WTC11 (cell line): ENCODE measurements around the gene FEZF1. TPM values are rescaled to one million over a fixed set of nuclear protein-coding genes. Genes with fewer than 3 reads are reported as not detected.

Experiments used
- ATAC-seq: fragments of 200-7000 bp; cut with Tn5 transposase; 2 replicates; pipeline ENCODE4 v1.10.0; 2021; ENCODE audit warnings: mild to moderate bottlenecking, moderate library complexity
- CTCF ChIA-PET: fragments of 300-600 bp; sonication (Branson Sonifier 250); formaldehyde crosslinking; loops from one replicate; lab custom pipeline; 2021; ENCODE audit warnings: antibody characterized with exemption; lab: Charles Lee
- POLR2A ChIA-PET: fragments of 350-600 bp; sonication (Branson Sonifier 250); formaldehyde crosslinking; loops from one replicate; lab custom pipeline; 2021; ENCODE audit warnings: antibody characterized with exemption; lab: Charles Lee
- DNase-seq: peaks from one replicate; pipeline ENCODE4 v3.0.0; 2021; ENCODE audit warnings: low spot score
- H3K27ac Mint-ChIP-seq: 2 replicates; pipeline ENCODE4 v1.8.0; 2021; ENCODE audit warnings: mixed read lengths
- H3K27me3 Mint-ChIP-seq: 2 replicates; pipeline ENCODE4 v1.8.0; 2021; ENCODE audit warnings: low read depth, mild to moderate bottlenecking, moderate library complexity, mixed read lengths
- H3K36me3 Mint-ChIP-seq: 2 replicates; pipeline ENCODE4 v1.8.0; 2021; ENCODE audit warnings: mixed read lengths
- H3K4me1 Mint-ChIP-seq: 2 replicates; pipeline ENCODE4 v1.8.0; 2022; ENCODE audit warnings: mixed read lengths
- H3K4me3 Mint-ChIP-seq: 2 replicates; pipeline ENCODE4 v1.8.0; 2021; ENCODE audit warnings: mild to moderate bottlenecking, moderate library complexity, mixed read lengths
- H3K9me3 Mint-ChIP-seq: 2 replicates; pipeline ENCODE4 v1.8.0; 2021; ENCODE audit warnings: mixed read lengths
- CREM ChIP-seq: sonication (generic); formaldehyde crosslinking; IDR thresholded peaks from 2 replicates; pipeline ENCODE4 v1.8.1; 2022; ENCODE audit warnings: mild to moderate bottlenecking, missing genetic modification reagents, moderate library complexity
- ETV6 ChIP-seq: sonication (generic); formaldehyde crosslinking; IDR thresholded peaks from 2 replicates; pipeline ENCODE4 v1.8.1; 2022; ENCODE audit warnings: mild to moderate bottlenecking, missing genetic modification reagents
- FOXJ3 ChIP-seq: sonication (generic); formaldehyde crosslinking; IDR thresholded peaks from 2 replicates; pipeline ENCODE4 v1.9.0; 2021; ENCODE audit warnings: missing genetic modification reagents, mild to moderate bottlenecking, borderline replicate concordance
- FOXP1 ChIP-seq: sonication (generic); formaldehyde crosslinking; IDR thresholded peaks from 2 replicates; pipeline ENCODE4 v1.8.0; 2022; ENCODE audit warnings: missing genetic modification reagents, mild to moderate bottlenecking, moderate library complexity, borderline replicate concordance
- GABPB1 ChIP-seq: sonication (generic); formaldehyde crosslinking; IDR thresholded peaks from 2 replicates; pipeline ENCODE4 v1.8.1; 2023; ENCODE audit warnings: mild to moderate bottlenecking, missing genetic modification reagents
- NFATC4 ChIP-seq: fragments of 250-450 bp; sonication (Bioruptor Pico); IDR thresholded peaks from 2 replicates; pipeline ENCODE4 v1.9.0; 2021; ENCODE audit warnings: mild to moderate bottlenecking
- NFYB ChIP-seq: sonication (generic); formaldehyde crosslinking; conservative IDR thresholded peaks from 2 replicates; pipeline ENCODE4 v1.8.0; 2022; ENCODE audit warnings: low read depth, missing genetic modification reagents
- NR1H2 ChIP-seq: sonication (generic); formaldehyde crosslinking; IDR thresholded peaks from 2 replicates; pipeline ENCODE4 v1.9.0; 2021; ENCODE audit warnings: mild to moderate bottlenecking, moderate library complexity, missing genetic modification reagents
- PRRX2 ChIP-seq: fragments of 250-450 bp; sonication (Bioruptor Pico); IDR thresholded peaks from 2 replicates; pipeline ENCODE4 v1.8.0; 2021; ENCODE audit warnings: mild to moderate bottlenecking
- SMAD3 ChIP-seq: sonication (generic); formaldehyde crosslinking; IDR thresholded peaks from 2 replicates; pipeline ENCODE4 v1.8.0; 2022; ENCODE audit warnings: missing genetic modification reagents, mild to moderate bottlenecking, borderline replicate concordance
- SMAD4 ChIP-seq: sonication (generic); formaldehyde crosslinking; IDR thresholded peaks from 2 replicates; pipeline ENCODE4 v1.8.0; 2022; ENCODE audit warnings: mild to moderate bottlenecking, missing genetic modification reagents
- SP1 ChIP-seq: sonication (generic); formaldehyde crosslinking; conservative IDR thresholded peaks from 2 replicates; pipeline ENCODE4 v1.8.1; 2022; ENCODE audit warnings: missing genetic modification reagents
- ZNF121 ChIP-seq: sonication (generic); formaldehyde crosslinking; IDR thresholded peaks from 2 replicates; pipeline ENCODE4 v1.8.0; 2023; ENCODE audit warnings: missing genetic modification reagents
- ZNF263 ChIP-seq: sonication (generic); formaldehyde crosslinking; IDR thresholded peaks from 2 replicates; pipeline ENCODE4 v1.8.1; 2022; ENCODE audit warnings: low read depth, mild to moderate bottlenecking, moderate library complexity, missing genetic modification reagents
- ZNF317 ChIP-seq: sonication (generic); formaldehyde crosslinking; IDR thresholded peaks from 2 replicates; pipeline ENCODE4 v1.8.1; 2023; ENCODE audit warnings: low read depth, mild to moderate bottlenecking, moderate library complexity, missing genetic modification reagents, borderline replicate concordance
- ZNF416 ChIP-seq: fragments of 250-450 bp; sonication (Bioruptor Pico); IDR thresholded peaks from 2 replicates; pipeline ENCODE4 v1.9.0; 2021; ENCODE audit warnings: mild to moderate bottlenecking, inconsistent platforms
- ZNF423 ChIP-seq: fragments of 250-450 bp; sonication (Bioruptor Pico); IDR thresholded peaks from 2 replicates; pipeline ENCODE4 v2.1.2; 2022; ENCODE audit warnings: mild to moderate bottlenecking, moderate library complexity
- total RNA-seq: library from RNA; stranded (reverse); gene quantifications from 3 replicates; pipeline ENCODE4 v1.2.3, GENCODE V29; 2021
- TF ChIP-seq, protein P1 (sequence below): sonication (generic); formaldehyde crosslinking; IDR thresholded peaks from 2 replicates; pipeline ENCODE4 v1.8.1; 2022; ENCODE audit warnings: low read depth, missing genetic modification reagents, borderline replicate concordance
- TF ChIP-seq, protein P2 (sequence below): sonication (generic); formaldehyde crosslinking; IDR thresholded peaks from 2 replicates; pipeline ENCODE4 v1.8.0; 2022; ENCODE audit warnings: mild to moderate bottlenecking, missing genetic modification reagents
- TF ChIP-seq, protein P3 (sequence below): sonication (generic); formaldehyde crosslinking; IDR thresholded peaks from 2 replicates; pipeline ENCODE4 v1.8.0; 2023; ENCODE audit warnings: missing genetic modification reagents, mild to moderate bottlenecking, borderline replicate concordance
- TF ChIP-seq, protein P4 (sequence below): sonication (generic); formaldehyde crosslinking; IDR thresholded peaks from 2 replicates; pipeline ENCODE4 v1.8.1; 2023; ENCODE audit warnings: mild to moderate bottlenecking, moderate library complexity, missing genetic modification reagents
- TF ChIP-seq, protein P5 (sequence below): sonication (generic); formaldehyde crosslinking; IDR thresholded peaks from 2 replicates; pipeline ENCODE4 v1.8.1; 2023; ENCODE audit warnings: mild to moderate bottlenecking, missing genetic modification reagents
- TF ChIP-seq, protein P6 (sequence below): sonication (generic); formaldehyde crosslinking; IDR thresholded peaks from 2 replicates; pipeline ENCODE4 v1.8.1; 2023; ENCODE audit warnings: mild to moderate bottlenecking, missing genetic modification reagents, borderline replicate concordance

Gene FEZF1
- total RNA-seq, 1 experiment from 2014 or later: 20.0 TPM

DNA sequence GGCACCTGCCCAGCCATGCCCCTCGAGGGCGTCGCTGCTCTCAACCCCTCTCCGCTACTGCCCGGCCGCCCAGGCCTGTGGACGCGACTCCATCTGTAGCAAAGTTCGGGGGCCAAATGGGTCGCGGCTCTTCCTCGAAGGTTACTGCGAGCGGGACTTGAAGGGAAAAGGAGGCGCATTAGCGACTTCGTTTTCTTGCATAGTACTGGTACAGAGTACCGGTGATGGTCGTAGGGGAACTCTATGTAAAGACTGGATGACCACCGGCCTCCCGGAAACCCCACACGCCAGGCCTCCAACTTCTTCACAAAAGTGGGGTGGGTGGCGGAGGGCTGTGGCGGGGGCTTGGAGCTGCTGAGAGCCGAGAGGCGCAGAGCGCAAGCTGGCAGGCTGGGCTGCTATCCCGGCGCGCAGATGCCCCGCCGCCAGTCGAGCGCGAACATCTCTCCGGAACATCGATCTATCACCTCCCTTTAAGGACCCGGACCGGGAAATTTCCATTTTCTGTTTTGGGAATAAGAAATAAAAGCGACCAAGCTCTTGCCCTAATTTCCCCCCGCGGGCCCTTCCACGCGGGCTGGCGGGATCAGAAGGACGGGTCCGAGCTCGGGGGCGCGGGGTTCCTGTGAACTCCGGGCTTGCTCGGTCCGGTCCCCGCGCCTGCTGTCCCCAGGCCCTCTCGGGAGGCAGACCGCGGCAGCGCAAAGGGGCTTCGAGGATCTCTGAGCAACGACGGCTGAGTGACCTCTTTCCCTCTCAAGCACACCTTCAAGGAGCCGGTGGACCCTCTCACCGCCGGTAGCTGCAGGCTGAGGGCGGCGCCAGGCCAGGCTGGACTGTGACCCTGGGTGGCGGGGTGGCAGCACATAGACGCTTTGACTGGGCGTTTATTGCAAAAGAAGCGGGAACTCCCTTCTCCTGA lies 12.2 kb upstream of the FEZF1 start:
- Mint-ChIP-seq H3K27me3 (peaks cover 73% of the 10 kb centered on the region), H3K4me1 (peaks cover 43% of the 10 kb centered on the region), H3K9me3 (no peaks in the 10 kb centered on the region), H3K27ac (no peak overlapping the region), H3K36me3 (no peaks in the 10 kb centered on the region), H3K4me3 (peak overlapping the region; percentile 70)
- CTCF ChIA-PET: interaction anchor here (0.8 to 1.8 kb wide), 7 partner anchors 11 to 211 kb away, joined by 3 to 6 read pairs (median 4); no protein-coding TSS in a partner anchor
- POLR2A ChIA-PET: interaction anchor here (0.7 to 1.4 kb wide), 2 partner anchors 11 to 17 kb away, joined by 3 to 5 read pairs; no protein-coding TSS in a partner anchor
- peak; percentile 62 for DNase-seq
- ATAC-seq: peak; percentile 59
- TF ChIP-seq, protein P1, sequence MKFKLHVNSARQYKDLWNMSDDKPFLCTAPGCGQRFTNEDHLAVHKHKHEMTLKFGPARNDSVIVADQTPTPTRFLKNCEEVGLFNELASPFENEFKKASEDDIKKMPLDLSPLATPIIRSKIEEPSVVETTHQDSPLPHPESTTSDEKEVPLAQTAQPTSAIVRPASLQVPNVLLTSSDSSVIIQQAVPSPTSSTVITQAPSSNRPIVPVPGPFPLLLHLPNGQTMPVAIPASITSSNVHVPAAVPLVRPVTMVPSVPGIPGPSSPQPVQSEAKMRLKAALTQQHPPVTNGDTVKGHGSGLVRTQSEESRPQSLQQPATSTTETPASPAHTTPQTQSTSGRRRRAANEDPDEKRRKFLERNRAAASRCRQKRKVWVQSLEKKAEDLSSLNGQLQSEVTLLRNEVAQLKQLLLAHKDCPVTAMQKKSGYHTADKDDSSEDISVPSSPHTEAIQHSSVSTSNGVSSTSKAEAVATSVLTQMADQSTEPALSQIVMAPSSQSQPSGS (CRISPR knock-in tag): no peak
- TF ChIP-seq PRRX2 (CRISPR knock-in tag): no peak
- no peak for TF ChIP-seq ZNF423 (CRISPR knock-in tag)
- TF ChIP-seq, protein P2, sequence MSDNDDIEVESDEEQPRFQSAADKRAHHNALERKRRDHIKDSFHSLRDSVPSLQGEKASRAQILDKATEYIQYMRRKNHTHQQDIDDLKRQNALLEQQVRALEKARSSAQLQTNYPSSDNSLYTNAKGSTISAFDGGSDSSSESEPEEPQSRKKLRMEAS (CRISPR knock-in tag): peak; percentile 45; the same call in 1 of the 2 replicates
- 0 out of 2 replicates have a peak, but pooled peaks have one; percentile 17 for TF ChIP-seq SP1 (CRISPR knock-in tag)
- TF ChIP-seq, protein P3, sequence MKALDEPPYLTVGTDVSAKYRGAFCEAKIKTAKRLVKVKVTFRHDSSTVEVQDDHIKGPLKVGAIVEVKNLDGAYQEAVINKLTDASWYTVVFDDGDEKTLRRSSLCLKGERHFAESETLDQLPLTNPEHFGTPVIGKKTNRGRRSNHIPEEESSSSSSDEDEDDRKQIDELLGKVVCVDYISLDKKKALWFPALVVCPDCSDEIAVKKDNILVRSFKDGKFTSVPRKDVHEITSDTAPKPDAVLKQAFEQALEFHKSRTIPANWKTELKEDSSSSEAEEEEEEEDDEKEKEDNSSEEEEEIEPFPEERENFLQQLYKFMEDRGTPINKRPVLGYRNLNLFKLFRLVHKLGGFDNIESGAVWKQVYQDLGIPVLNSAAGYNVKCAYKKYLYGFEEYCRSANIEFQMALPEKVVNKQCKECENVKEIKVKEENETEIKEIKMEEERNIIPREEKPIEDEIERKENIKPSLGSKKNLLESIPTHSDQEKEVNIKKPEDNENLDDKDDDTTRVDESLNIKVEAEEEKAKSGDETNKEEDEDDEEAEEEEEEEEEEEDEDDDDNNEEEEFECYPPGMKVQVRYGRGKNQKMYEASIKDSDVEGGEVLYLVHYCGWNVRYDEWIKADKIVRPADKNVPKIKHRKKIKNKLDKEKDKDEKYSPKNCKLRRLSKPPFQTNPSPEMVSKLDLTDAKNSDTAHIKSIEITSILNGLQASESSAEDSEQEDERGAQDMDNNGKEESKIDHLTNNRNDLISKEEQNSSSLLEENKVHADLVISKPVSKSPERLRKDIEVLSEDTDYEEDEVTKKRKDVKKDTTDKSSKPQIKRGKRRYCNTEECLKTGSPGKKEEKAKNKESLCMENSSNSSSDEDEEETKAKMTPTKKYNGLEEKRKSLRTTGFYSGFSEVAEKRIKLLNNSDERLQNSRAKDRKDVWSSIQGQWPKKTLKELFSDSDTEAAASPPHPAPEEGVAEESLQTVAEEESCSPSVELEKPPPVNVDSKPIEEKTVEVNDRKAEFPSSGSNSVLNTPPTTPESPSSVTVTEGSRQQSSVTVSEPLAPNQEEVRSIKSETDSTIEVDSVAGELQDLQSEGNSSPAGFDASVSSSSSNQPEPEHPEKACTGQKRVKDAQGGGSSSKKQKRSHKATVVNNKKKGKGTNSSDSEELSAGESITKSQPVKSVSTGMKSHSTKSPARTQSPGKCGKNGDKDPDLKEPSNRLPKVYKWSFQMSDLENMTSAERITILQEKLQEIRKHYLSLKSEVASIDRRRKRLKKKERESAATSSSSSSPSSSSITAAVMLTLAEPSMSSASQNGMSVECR (CRISPR knock-in tag): 0 out of 2 replicates have a peak, but pooled peaks have one; percentile 38
- TF ChIP-seq FOXP1: peak; percentile 48; the same call in 1 of the 2 replicates
- TF ChIP-seq NFYB (CRISPR knock-in tag): no peak
- TF ChIP-seq SMAD3 (CRISPR knock-in tag): no peak
- no peak for TF ChIP-seq ZNF121 (CRISPR knock-in tag)
- TF ChIP-seq NFATC4 (CRISPR knock-in tag): no peak
- no peak for TF ChIP-seq NR1H2 (CRISPR knock-in tag)
- TF ChIP-seq SMAD4 (CRISPR knock-in tag): no peak
- no peak for TF ChIP-seq ZNF263 (CRISPR knock-in tag)
- TF ChIP-seq, protein P4, sequence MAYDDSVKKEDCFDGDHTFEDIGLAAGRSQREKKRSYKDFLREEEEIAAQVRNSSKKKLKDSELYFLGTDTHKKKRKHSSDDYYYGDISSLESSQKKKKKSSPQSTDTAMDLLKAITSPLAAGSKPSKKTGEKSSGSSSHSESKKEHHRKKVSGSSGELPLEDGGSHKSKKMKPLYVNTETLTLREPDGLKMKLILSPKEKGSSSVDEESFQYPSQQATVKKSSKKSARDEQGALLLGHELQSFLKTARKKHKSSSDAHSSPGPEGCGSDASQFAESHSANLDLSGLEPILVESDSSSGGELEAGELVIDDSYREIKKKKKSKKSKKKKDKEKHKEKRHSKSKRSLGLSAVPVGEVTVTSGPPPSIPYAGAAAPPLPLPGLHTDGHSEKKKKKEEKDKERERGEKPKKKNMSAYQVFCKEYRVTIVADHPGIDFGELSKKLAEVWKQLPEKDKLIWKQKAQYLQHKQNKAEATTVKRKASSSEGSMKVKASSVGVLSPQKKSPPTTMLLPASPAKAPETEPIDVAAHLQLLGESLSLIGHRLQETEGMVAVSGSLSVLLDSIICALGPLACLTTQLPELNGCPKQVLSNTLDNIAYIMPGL (CRISPR knock-in tag): peak; percentile 57; the same call in 1 of the 2 replicates
- no peak for TF ChIP-seq ZNF416
- TF ChIP-seq ETV6 (CRISPR knock-in tag): 0 out of 2 replicates have a peak, but pooled peaks have one; percentile 25
- TF ChIP-seq FOXJ3: no peak
- TF ChIP-seq, protein P5, sequence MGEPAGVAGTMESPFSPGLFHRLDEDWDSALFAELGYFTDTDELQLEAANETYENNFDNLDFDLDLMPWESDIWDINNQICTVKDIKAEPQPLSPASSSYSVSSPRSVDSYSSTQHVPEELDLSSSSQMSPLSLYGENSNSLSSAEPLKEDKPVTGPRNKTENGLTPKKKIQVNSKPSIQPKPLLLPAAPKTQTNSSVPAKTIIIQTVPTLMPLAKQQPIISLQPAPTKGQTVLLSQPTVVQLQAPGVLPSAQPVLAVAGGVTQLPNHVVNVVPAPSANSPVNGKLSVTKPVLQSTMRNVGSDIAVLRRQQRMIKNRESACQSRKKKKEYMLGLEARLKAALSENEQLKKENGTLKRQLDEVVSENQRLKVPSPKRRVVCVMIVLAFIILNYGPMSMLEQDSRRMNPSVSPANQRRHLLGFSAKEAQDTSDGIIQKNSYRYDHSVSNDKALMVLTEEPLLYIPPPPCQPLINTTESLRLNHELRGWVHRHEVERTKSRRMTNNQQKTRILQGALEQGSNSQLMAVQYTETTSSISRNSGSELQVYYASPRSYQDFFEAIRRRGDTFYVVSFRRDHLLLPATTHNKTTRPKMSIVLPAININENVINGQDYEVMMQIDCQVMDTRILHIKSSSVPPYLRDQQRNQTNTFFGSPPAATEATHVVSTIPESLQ (CRISPR knock-in tag): no peak
- TF ChIP-seq, protein P6, sequence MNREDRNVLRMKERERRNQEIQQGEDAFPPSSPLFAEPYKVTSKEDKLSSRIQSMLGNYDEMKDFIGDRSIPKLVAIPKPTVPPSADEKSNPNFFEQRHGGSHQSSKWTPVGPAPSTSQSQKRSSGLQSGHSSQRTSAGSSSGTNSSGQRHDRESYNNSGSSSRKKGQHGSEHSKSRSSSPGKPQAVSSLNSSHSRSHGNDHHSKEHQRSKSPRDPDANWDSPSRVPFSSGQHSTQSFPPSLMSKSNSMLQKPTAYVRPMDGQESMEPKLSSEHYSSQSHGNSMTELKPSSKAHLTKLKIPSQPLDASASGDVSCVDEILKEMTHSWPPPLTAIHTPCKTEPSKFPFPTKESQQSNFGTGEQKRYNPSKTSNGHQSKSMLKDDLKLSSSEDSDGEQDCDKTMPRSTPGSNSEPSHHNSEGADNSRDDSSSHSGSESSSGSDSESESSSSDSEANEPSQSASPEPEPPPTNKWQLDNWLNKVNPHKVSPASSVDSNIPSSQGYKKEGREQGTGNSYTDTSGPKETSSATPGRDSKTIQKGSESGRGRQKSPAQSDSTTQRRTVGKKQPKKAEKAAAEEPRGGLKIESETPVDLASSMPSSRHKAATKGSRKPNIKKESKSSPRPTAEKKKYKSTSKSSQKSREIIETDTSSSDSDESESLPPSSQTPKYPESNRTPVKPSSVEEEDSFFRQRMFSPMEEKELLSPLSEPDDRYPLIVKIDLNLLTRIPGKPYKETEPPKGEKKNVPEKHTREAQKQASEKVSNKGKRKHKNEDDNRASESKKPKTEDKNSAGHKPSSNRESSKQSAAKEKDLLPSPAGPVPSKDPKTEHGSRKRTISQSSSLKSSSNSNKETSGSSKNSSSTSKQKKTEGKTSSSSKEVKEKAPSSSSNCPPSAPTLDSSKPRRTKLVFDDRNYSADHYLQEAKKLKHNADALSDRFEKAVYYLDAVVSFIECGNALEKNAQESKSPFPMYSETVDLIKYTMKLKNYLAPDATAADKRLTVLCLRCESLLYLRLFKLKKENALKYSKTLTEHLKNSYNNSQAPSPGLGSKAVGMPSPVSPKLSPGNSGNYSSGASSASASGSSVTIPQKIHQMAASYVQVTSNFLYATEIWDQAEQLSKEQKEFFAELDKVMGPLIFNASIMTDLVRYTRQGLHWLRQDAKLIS (CRISPR knock-in tag): no peak
- no peak for TF ChIP-seq ZNF317
- no peak; the same call in 1 of the 2 replicates for TF ChIP-seq CREM (CRISPR knock-in tag)
- TF ChIP-seq GABPB1 (CRISPR knock-in tag): no peak
